COLO668 (cell line): ENCODE measurements around the gene CACNA1H.

ENCODE experiments used
- DNase-seq: peaks from one replicate; lab custom pipeline; 2025; ENCODE audit not compliant: unreplicated experiment; lab: John Stamatoyannopoulos, UW

The CACNA1H gene

GRCh38 chr16:1171001-1171400 is 18.1 kb downstream of the CACNA1H start:
- no peak for DNase-seq

GRCh38 chr16:1171854-1172428 is 19.0 kb downstream of the CACNA1H start:
- DNase-seq: no peak

GRCh38 chr16:1172651-1173050 is 19.7 kb downstream of the CACNA1H start:
- no peak for DNase-seq

GRCh38 chr16:1173788-1174451 is 21.0 kb downstream of the CACNA1H start:
- DNase-seq: no peak

- no peak for DNase-seq
These were observed 21.8 kb downstream of the CACNA1H start for GRCh38 chr16:1174477-1175357.

- no peak for DNase-seq
These were observed 22.8 kb downstream of the CACNA1H start for GRCh38 chr16:1175566-1176279.

- no peak for DNase-seq
These were observed 23.5 kb downstream of the CACNA1H start for GRCh38 chr16:1176280-1176897.

GRCh38 chr16:1177053-1177452 is 24.1 kb downstream of the CACNA1H start:
- DNase-seq: no peak

- no peak for DNase-seq
These were observed 24.8 kb downstream of the CACNA1H start for GRCh38 chr16:1177750-1178149.

GRCh38 chr16:1178295-1178910 is 25.5 kb downstream of the CACNA1H start:
- no peak for DNase-seq

- DNase-seq: peak; percentile 8
These were observed 27.9 kb downstream of the CACNA1H start for GRCh38 chr16:1180549-1181403.

GRCh38 chr16:1181404-1182315 is 28.8 kb downstream of the CACNA1H start:
- DNase-seq: peak; percentile 75

GRCh38 chr16:1182316-1182671 is 29.4 kb downstream of the CACNA1H start:
- peak; percentile 85 for DNase-seq

GRCh38 chr16:1182950-1183907 is 30.3 kb downstream of the CACNA1H start:
- DNase-seq: peak; percentile 95

- DNase-seq: peak; percentile 94
These were observed 31.4 kb downstream of the CACNA1H start for GRCh38 chr16:1184156-1184868.

GRCh38 chr16:1184980-1185379 is 32.1 kb downstream of the CACNA1H start:
- DNase-seq: no peak
